Right cardiac atrium (tissue), 5 donors: ENCODE measurements around the gene ULK4. TPM values are rescaled to one million over a fixed set of nuclear protein-coding genes. Genes with fewer than 3 reads are reported as not detected.
A peak's percentile ranks its signal among the peaks of the same experiment; 100 is the strongest.

Experiments
- ATAC-seq, 2 donors: fragments of 200-7000 bp; cut with Tn5 transposase; one replicate each; pipeline versions ENCODE4 v1.8.0 to v1.9.1; 2020; ENCODE audit warnings: moderate library complexity in 2 of 2, mild to moderate bottlenecking in 1 of 2
- DNase-seq, 3 donors: peaks; one replicate each; pipeline ENCODE4 v3.0.0-alpha.2; 2020
- H3K27ac ChIP-seq: one replicate; pipeline ENCODE4 v1.5.1; 2013; ENCODE audit warnings: mild to moderate bottlenecking, low read length, control low read depth, moderate library complexity
- H3K27me3 ChIP-seq: one replicate; pipeline ENCODE4 v1.6.1; 2013; ENCODE audit not compliant: control insufficient read depth, insufficient read depth
- H3K4me1 ChIP-seq: one replicate; pipeline ENCODE4 v1.6.1; 2013; ENCODE audit warnings: low read length; ENCODE audit not compliant: control insufficient read depth, insufficient read depth
- H3K4me3 ChIP-seq: one replicate; pipeline ENCODE4 v1.5.1; 2013; ENCODE audit warnings: low read length, control low read depth
- H3K9me3 ChIP-seq: one replicate; pipeline ENCODE4 v1.6.1; 2013; ENCODE audit warnings: low read length; ENCODE audit not compliant: control insufficient read depth
- WGBS: extraction: QIAGEN DNeasy Blood & Tissue Kit; methylation state at CpG from one replicate; pipeline ENCODE4 v1.1.7; 2013; 5-methylcytosine and 5-hydroxymethylcytosine counted together
- intact Hi-C, 4 donors: fragments of 100-400 bp; cut with DNase I; formaldehyde crosslinking; loops; one replicate each; pipeline versions ENCODE4 v1.11.0 to v1.14.0; 2022 to 2023
- polyA plus RNA-seq: library from polyadenylated mRNA; stranded (reverse); fragments of 200-250 nt; gene quantifications from one replicate; pipeline ENCODE4 v1.2.3, GENCODE V29; 2013
- total RNA-seq, 4 donors: library from RNA; stranded (reverse); fragmentation: NEBNext Ultra II Directional; extraction: Animal tissue kit (Norgen Biotek cat#: 25700); gene quantifications; one replicate each; pipeline ENCODE4 v1.2.1, GENCODE V29; 2021
- donor health status: healthy with polysubstance abuse.
- donor health status: DM: no; HTN: yes; CAD: no.
- donor health status: DM: no; HTN: no; CAD: no.
- donor health status: DM: no; HTN: yes; CAD: no; lungs with severe emphysema.
- donor health status: DM: yes; HTN: yes; CAD: no.

Gene ULK4
- total and polyA plus RNA-seq, 5 donors = 13.8 to 22.4 (median 18.0) TPM

- H3K27me3 ChIP-seq = no peaks in the 10 kb centered on the region
- DNase-seq = peak in 1 of 3 donors; percentile 33
- H3K9me3 ChIP-seq = no peaks in the 10 kb centered on the region
- H3K4me3 ChIP-seq = no peak overlapping the region
- intact Hi-C loops = no loop called here
- 97% methylated on average over 12 of the region's 12 CpGs for WGBS
- no peaks in the 10 kb centered on the region for H3K4me1 ChIP-seq
- no peak for ATAC-seq
- H3K27ac ChIP-seq = no peak overlapping the region
Measured at GRCh38 chr3:41430886-41431285, 531.0 kb downstream of the ULK4 start.

GRCh38 chr3:41430391-41430790 is 531.5 kb downstream of the ULK4 start:
- WGBS = 84% methylated on average over 3 of the region's 3 CpGs
- ATAC-seq = no peak
- no peak for DNase-seq
- Histone ChIP-seq H3K4me3 (no peak overlapping the region), H3K27ac (no peak overlapping the region), H3K4me1 (no peaks in the 10 kb centered on the region), H3K27me3 (no peaks in the 10 kb centered on the region), H3K9me3 (no peaks in the 10 kb centered on the region)
- intact Hi-C loops = no loop called here

- no peaks in the 10 kb centered on the region for H3K27me3 ChIP-seq
- H3K4me3 ChIP-seq = no peak overlapping the region
- no peaks in the 10 kb centered on the region for H3K4me1 ChIP-seq
- ATAC-seq (no peak), DNase-seq (no peak)
- WGBS = 86% methylated on average over 3 of the region's 3 CpGs
- no peaks in the 10 kb centered on the region for H3K9me3 ChIP-seq
- H3K27ac ChIP-seq = no peak overlapping the region
- intact Hi-C loops = no loop called here
Measured at GRCh38 chr3:41426485-41426884, 535.4 kb downstream of the ULK4 start.

- Histone ChIP-seq H3K4me3 (no peak overlapping the region), H3K4me1 (no peaks in the 10 kb centered on the region), H3K27me3 (no peaks in the 10 kb centered on the region), H3K9me3 (no peaks in the 10 kb centered on the region), H3K27ac (no peak overlapping the region)
- DNase-seq (no peak), ATAC-seq (no peak)
- intact Hi-C loops = no loop called here
- WGBS = 80% methylated on average over 4 of the region's 4 CpGs
Measured at GRCh38 chr3:41424543-41425300, 537.2 kb downstream of the ULK4 start.

DNA sequence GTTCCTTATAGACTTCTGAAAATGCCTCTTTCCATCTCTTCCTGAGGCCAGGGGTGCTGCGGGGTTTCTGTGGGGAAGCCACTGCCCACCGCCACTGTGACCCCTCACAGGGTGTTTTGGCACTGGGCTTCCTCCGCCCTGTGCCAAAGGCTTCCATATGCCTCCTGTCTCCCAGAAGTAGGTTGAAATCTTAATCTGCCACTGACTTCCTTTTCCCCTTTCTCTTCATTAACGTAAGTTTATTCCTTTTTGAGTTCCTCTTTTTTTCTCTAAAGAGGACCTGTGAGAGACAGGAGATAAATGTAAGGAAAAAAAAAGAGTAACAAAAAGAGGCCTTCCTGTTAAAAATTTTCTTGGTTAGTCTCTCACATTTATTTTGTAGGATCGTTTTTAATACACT is 542.1 kb downstream of the ULK4 start:
- intact Hi-C loops = no loop called here
- 76% methylated on average over 5 of the region's 5 CpGs for WGBS

DNA sequence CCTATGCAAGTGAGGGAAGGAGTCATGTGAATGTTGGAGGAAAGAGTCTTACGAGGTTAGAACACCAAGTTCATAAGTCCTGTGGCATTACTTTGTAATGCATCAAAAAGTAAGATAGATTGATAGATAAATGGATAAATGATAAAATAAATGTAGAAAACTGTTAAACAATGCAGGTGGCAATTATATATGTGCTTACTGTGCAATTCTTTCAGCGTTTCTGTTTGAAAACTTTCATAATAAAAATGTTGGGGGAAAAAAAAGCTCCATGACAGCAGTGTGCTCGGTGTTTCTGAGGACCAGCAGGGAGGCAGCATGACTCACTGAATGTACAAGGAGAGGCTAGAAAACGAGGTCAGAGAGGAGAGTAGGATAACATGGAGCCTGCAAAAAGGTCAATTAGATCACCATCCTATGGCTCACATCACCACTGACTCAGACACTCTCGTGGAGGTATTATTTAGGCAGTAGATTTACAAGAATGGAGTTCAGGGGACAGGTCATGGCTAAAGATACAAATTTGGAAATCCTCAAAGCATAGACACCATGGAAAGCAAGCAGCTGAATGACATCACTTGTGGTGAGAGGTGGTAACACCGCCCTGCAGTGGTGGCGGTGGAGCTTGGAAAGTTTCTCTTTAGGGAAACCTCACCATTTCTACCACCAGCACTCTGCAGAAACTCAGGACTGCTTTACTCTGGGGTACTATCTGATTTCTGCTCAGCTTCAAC is 542.8 kb downstream of the ULK4 start:
- 76% methylated on average over 7 of the region's 7 CpGs for WGBS
- ATAC-seq = no peak

More for the DNA sequence above, 542.1 kb downstream of the ULK4 start:
- Histone ChIP-seq H3K27me3 (no peaks in the 10 kb centered on the region), H3K4me1 (no peaks in the 10 kb centered on the region), H3K9me3 (no peaks in the 10 kb centered on the region), H3K4me3 (no peak overlapping the region), H3K27ac (no peak overlapping the region)
- DNase-seq (peak in 1 of 3 donors; percentile 18), ATAC-seq (no peak)

GRCh38 chr3:41417574-41417973 is 544.3 kb downstream of the ULK4 start:
- Histone ChIP-seq H3K4me1 (no peaks in the 10 kb centered on the region), H3K9me3 (no peaks in the 10 kb centered on the region), H3K27me3 (no peaks in the 10 kb centered on the region), H3K27ac (no peak overlapping the region), H3K4me3 (no peak overlapping the region)
- no peak for DNase-seq
- WGBS = 61% methylated on average over 3 of the region's 3 CpGs
- no peak for ATAC-seq
- intact Hi-C loops = no loop called here

More for the DNA sequence above, 542.8 kb downstream of the ULK4 start:
- no peak overlapping the region for H3K4me3 ChIP-seq
- no peak overlapping the region for H3K27ac ChIP-seq
- no peaks in the 10 kb centered on the region for H3K27me3 ChIP-seq
- intact Hi-C loops = no loop called here
- no peaks in the 10 kb centered on the region for H3K9me3 ChIP-seq
- DNase-seq = no peak
- no peaks in the 10 kb centered on the region for H3K4me1 ChIP-seq

GRCh38 chr3:41411065-41411464 is 550.8 kb downstream of the ULK4 start:
- 63% methylated on average over 1 of the region's 1 CpG for WGBS
- no peaks in the 10 kb centered on the region for H3K9me3 ChIP-seq
- H3K27ac ChIP-seq = no peak overlapping the region
- intact Hi-C loops = no loop called here
- ATAC-seq (no peak), DNase-seq (no peak)
- H3K27me3 ChIP-seq = no peaks in the 10 kb centered on the region
- H3K4me1 ChIP-seq = no peaks in the 10 kb centered on the region
- no peak overlapping the region for H3K4me3 ChIP-seq

GRCh38 chr3:41405466-41405865 is 556.4 kb downstream of the ULK4 start:
- Histone ChIP-seq H3K27me3 (no peaks in the 10 kb centered on the region), H3K4me1 (no peaks in the 10 kb centered on the region), H3K9me3 (no peaks in the 10 kb centered on the region), H3K4me3 (no peak overlapping the region), H3K27ac (no peak overlapping the region)
- DNase-seq (no peak), ATAC-seq (no peak)
- intact Hi-C loops = no loop called here
- 86% methylated on average over 2 of the region's 2 CpGs for WGBS

DNA sequence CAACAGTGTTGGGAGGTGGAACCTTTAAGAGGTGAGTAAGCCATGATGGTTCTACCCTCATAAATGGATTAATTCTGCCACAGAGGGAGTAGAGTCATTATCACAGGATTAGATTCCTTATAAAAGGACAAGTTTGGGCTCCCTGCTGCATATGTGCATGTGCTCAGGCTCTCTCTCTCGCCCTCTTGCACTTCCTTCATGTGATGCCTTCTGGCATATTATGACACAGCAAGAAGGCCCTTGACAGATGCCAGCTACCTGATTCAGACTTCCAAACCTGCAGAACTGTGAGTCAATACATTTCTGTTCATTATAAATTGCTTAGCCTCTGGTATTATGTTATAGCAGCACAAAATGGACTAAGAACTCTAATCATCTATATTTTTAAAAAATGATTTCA is 557.3 kb downstream of the ULK4 start:
- 91% methylated on average over 1 of the region's 1 CpG for WGBS

DNA sequence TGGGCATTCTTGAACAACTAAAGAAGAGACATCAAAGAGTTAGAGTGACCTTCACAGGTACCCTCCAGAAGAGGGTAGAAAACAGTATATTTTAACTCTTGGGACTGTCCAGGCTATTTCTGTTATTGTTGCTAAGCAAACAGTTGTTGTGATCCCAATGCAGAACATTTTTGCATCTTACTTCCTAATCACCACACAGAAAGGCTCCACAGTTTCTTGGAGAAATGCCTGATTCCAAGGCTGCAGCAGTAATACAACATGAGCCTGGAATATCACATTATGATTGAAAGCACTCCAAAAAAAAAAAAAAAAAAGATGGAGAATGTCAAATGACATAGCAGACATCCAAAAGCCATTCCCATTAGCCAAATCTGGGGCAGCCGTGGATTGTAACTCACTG is 567.0 kb downstream of the ULK4 start:
- DNase-seq (no peak), ATAC-seq (no peak)
- Histone ChIP-seq H3K4me3 (no peak overlapping the region), H3K9me3 (no peaks in the 10 kb centered on the region), H3K27me3 (no peaks in the 10 kb centered on the region), H3K4me1 (no peaks in the 10 kb centered on the region), H3K27ac (no peak overlapping the region)
- intact Hi-C loops = no loop called here
- 42% methylated on average over 1 of the region's 1 CpG for WGBS

More for the DNA sequence above, 557.3 kb downstream of the ULK4 start:
- no peak overlapping the region for H3K4me3 ChIP-seq
- H3K27me3 ChIP-seq = no peaks in the 10 kb centered on the region
- no peaks in the 10 kb centered on the region for H3K9me3 ChIP-seq
- DNase-seq (no peak), ATAC-seq (no peak)
- no peak overlapping the region for H3K27ac ChIP-seq
- intact Hi-C loops = no loop called here
- H3K4me1 ChIP-seq = no peaks in the 10 kb centered on the region
